HepG2 (cell line): ENCODE measurements around the gene TSEN54. TPM values are rescaled to one million over a fixed set of nuclear protein-coding genes. Genes with fewer than 3 reads are reported as not detected.

Experiments
- ATAC-seq: fragments of 200-7000 bp; cut with Tn5 transposase; 3 replicates; pipeline ENCODE4 v1.9.1; 2020; ENCODE audit warnings: mild to moderate bottlenecking, moderate library complexity
- BruUV-seq: library from RNA; stranded (reverse); fragments of 400-500 nt; replicated peaks from 2 replicates; lab custom pipeline; 2021; lab: Mats Ljungman, UMichigan
- CTCF ChIA-PET: fragments of 300-600 bp; formaldehyde crosslinking; extraction: SDS; loops from one replicate; lab custom pipeline; 2021; ENCODE audit warnings: low total read pairs, inconsistent platforms, low intra/inter-chr PET ratio; lab: Yijun Ruan, JAX
- POLR2A ChIA-PET: fragments of 350-600 bp; sonication (Branson Sonifier 250); formaldehyde crosslinking; loops from one replicate; lab custom pipeline; 2020; ENCODE audit warnings: antibody characterized with exemption, inconsistent platforms; lab: Yijun Ruan, JAX
- DNase-seq: peaks from one replicate; pipeline ENCODE4 v3.0.0-alpha.2; 2015; ENCODE audit warnings: low spot score
- FAIRE-seq: peaks from 3 replicates; lab custom pipeline; 2011; peaks lifted over from hg19 to GRCh38; lab: Jason Lieb, UNC
- H2AFZ ChIP-seq: one replicate; pipeline ENCODE4 v1.6.1; 2011; ENCODE audit warnings: low read length, inconsistent platforms
- H3K27ac ChIP-seq: fragments of 300-600 bp; 3 replicates; pipeline ENCODE4 v1.8.0; 2011; ENCODE audit warnings: mixed run types, mild to moderate bottlenecking, mixed read lengths, low read length, inconsistent platforms; ENCODE audit not compliant: insufficient read depth; ENCODE audit errors: extremely low read length
- H3K27me3 ChIP-seq, 2 experiments: fragments of 200-600 bp in 1 of 2; 2 replicates in 1 of 2; 3 replicates in 1 of 2; pipeline versions ENCODE4 v1.6.0 to v1.8.0; 2011; ENCODE audit warnings: low read length in 2 of 2, mild to moderate bottlenecking in 2 of 2, moderate library complexity in 2 of 2, inconsistent platforms in 1 of 2; ENCODE audit not compliant: insufficient read depth in 2 of 2, control insufficient read depth in 1 of 2
- H3K36me3 ChIP-seq, 2 experiments: fragments of 200-600 bp in 1 of 2; replicated peaks in 1 of 2; 2 replicates in 1 of 2; 3 replicates in 1 of 2; pipeline versions ENCODE4 v1.5.1 to v1.8.0; 2011; ENCODE audit warnings: low read length in 2 of 2, inconsistent platforms in 1 of 2; ENCODE audit not compliant: insufficient read depth in 2 of 2, control insufficient read depth in 1 of 2
- H3K4me1 ChIP-seq: 2 replicates; pipeline ENCODE4 v1.5.1; 2012; ENCODE audit warnings: low read length, inconsistent platforms; ENCODE audit not compliant: insufficient read depth
- H3K4me2 ChIP-seq: 2 replicates; pipeline ENCODE4 v1.6.0; 2011; ENCODE audit warnings: low read depth, low read length, inconsistent platforms
- H3K4me3 ChIP-seq, 3 experiments: fragments of 200-600 bp in 1 of 3; sonication (generic), shearing (Covaris generic) in 1 of 3; replicated peaks in 1 of 3; 2 replicates each; pipeline ENCODE4 v1.5.1; 2011 to 2016; ENCODE audit warnings: low read length in 3 of 3, inconsistent platforms in 2 of 3, low read depth in 2 of 3, mild to moderate bottlenecking in 2 of 3, control low read depth in 1 of 3, mixed read lengths in 1 of 3; ENCODE audit not compliant: insufficient read depth in 1 of 3
- H3K79me2 ChIP-seq: one replicate; pipeline ENCODE4 v1.6.1; 2011; ENCODE audit warnings: low read length, inconsistent platforms; ENCODE audit not compliant: insufficient read depth
- H3K9ac ChIP-seq: 2 replicates; pipeline ENCODE4 v1.6.0; 2011; ENCODE audit warnings: mild to moderate bottlenecking, low read depth, low read length, inconsistent platforms; ENCODE audit not compliant: insufficient read depth
- H3K9me3 ChIP-seq: 2 replicates; pipeline ENCODE4 v1.5.1; 2012; ENCODE audit warnings: mild to moderate bottlenecking, low read length
- H4K20me1 ChIP-seq: 2 replicates; pipeline ENCODE4 v1.6.0; 2011; ENCODE audit warnings: inconsistent platforms, mild to moderate bottlenecking, low read length, moderate library complexity; ENCODE audit not compliant: insufficient read depth
- BORCS8-MEF2B ChIP-seq: sonication (generic); formaldehyde crosslinking; IDR thresholded peaks from 2 replicates; pipeline ENCODE4 v1.8.0; 2022; ENCODE audit warnings: mild to moderate bottlenecking, missing genetic modification reagents
- DR1 ChIP-seq: sonication (generic); formaldehyde crosslinking; IDR thresholded peaks from 2 replicates; pipeline ENCODE4 v1.8.0; 2021; ENCODE audit warnings: mild to moderate bottlenecking, missing genetic modification reagents, inconsistent platforms
- EEA1 ChIP-seq: sonication (generic); formaldehyde crosslinking; IDR thresholded peaks from 2 replicates; pipeline ENCODE4 v1.5.1; 2020; ENCODE audit warnings: mild to moderate bottlenecking, missing genetic modification reagents, borderline replicate concordance
- ERF ChIP-seq: IDR thresholded peaks from 2 replicates; pipeline ENCODE4 v1.6.1; 2018; ENCODE audit warnings: missing biosample characterization, missing genetic modification reagents
- FOSL2 ChIP-seq: sonication (generic); formaldehyde crosslinking; IDR thresholded peaks from 2 replicates; pipeline ENCODE4 v1.4.0; 2020; ENCODE audit warnings: missing genetic modification reagents
- FOXP1 ChIP-seq, 2 experiments: fragments of 450-650 bp in 1 of 2; IDR thresholded peaks; 2 replicates each; pipeline ENCODE4 v1.6.1; 2017 to 2018; ENCODE audit warnings: antibody characterized with exemption in 1 of 2
- HDAC2 ChIP-seq: sonication (generic); formaldehyde crosslinking; IDR thresholded peaks from 2 replicates; pipeline ENCODE4 v1.4.0; 2020; ENCODE audit warnings: missing genetic modification reagents
- LCORL ChIP-seq, 2 experiments: fragments of 450-650 bp in 1 of 2; sonication (generic) in 1 of 2; formaldehyde crosslinking in 1 of 2; IDR thresholded peaks; 2 replicates each; pipeline versions ENCODE4 v1.5.0 to v1.6.1; 2017 to 2020; ENCODE audit warnings: antibody characterized with exemption in 1 of 2, missing genetic modification reagents in 1 of 2
- MBNL3 ChIP-seq: fragments of 250-450 bp; sonication (Bioruptor Pico); conservative IDR thresholded peaks from 2 replicates; pipeline ENCODE4 v1.8.0; 2022; ENCODE audit warnings: mild to moderate bottlenecking, inconsistent platforms
- NR2F6 ChIP-seq, 2 experiments: IDR thresholded peaks; 2 replicates each; pipeline ENCODE4 v1.6.1; 2016; ENCODE audit warnings: antibody characterized with exemption in 1 of 2, mild to moderate bottlenecking in 1 of 2
- SKIL ChIP-seq: sonication (generic); formaldehyde crosslinking; IDR thresholded peaks from 2 replicates; pipeline ENCODE4 v1.8.0; 2022; ENCODE audit warnings: missing genetic modification reagents, mild to moderate bottlenecking, moderate library complexity, borderline replicate concordance
- TBP ChIP-seq: sonication (generic); formaldehyde crosslinking; IDR thresholded peaks from 2 replicates; pipeline ENCODE4 v1.5.0; 2020; ENCODE audit warnings: missing genetic modification reagents
- ZBTB38 ChIP-seq: sonication (generic); formaldehyde crosslinking; IDR thresholded peaks from 2 replicates; pipeline ENCODE4 v1.5.1; 2020; ENCODE audit warnings: mild to moderate bottlenecking, missing genetic modification reagents
- ZC3H13 ChIP-seq: sonication (generic); formaldehyde crosslinking; IDR thresholded peaks from 2 replicates; pipeline ENCODE4 v1.8.1; 2023; ENCODE audit warnings: mild to moderate bottlenecking, missing genetic modification reagents, moderate library complexity
- ZNF468 ChIP-seq: sonication (generic); formaldehyde crosslinking; IDR thresholded peaks from 2 replicates; pipeline ENCODE4 v1.8.0; 2022; ENCODE audit warnings: mild to moderate bottlenecking, moderate library complexity, missing genetic modification reagents
- ZNF644 ChIP-seq: IDR thresholded peaks from 2 replicates; pipeline ENCODE4 v1.6.1; 2016; ENCODE audit warnings: low read depth
- ZSCAN29 ChIP-seq: sonication (generic); formaldehyde crosslinking; conservative IDR thresholded peaks from 2 replicates; pipeline ENCODE4 v1.4.0; 2020; ENCODE audit warnings: mild to moderate bottlenecking, missing genetic modification reagents
- WGBS: methylation state at CpG from one replicate; pipeline ENCODE4 v1.1.6; 2017; ENCODE audit warnings: low lambda C conversion rate; 5-methylcytosine and 5-hydroxymethylcytosine counted together
- in situ Hi-C: cut with HindIII; loops from 2 replicates; pipeline ENCODE4 v1.10.0; 2017; ENCODE audit warnings: low pct_unique_long_range_greater_than_20kb; ENCODE audit not compliant: extremely low pct_ligation_motif_present
- intact Hi-C: fragments of 100-400 bp; cut with micrococcal nuclease; formaldehyde crosslinking; loops from one replicate; pipeline ENCODE4 v1.10.0; 2022; ENCODE audit not compliant: unreplicated experiment
- polyA plus RNA-seq, 8 experiments: library from polyadenylated mRNA; depleted of rRNA in 3 of 8; stranded (reverse) in 7 of 8; unstranded in 1 of 8; fragments of >200 nt; fragmentation: Illumina TruSeq in 4 of 8; extraction: Trizol in 4 of 8; gene quantifications; 2 replicates each; pipeline versions ENCODE4 v1.2.1 to v1.2.3, GENCODE V29; 2011 to 2016; ENCODE audit warnings: low read depth in 4 of 8, missing spikeins in 1 of 8, mixed read lengths in 1 of 8; ENCODE audit not compliant: insufficient read depth in 1 of 8
- total RNA-seq, 5 experiments: library from RNA; depleted of rRNA; stranded (reverse); fragments of >200 nt; fragmentation: Illumina TruSeq; extraction: Trizol; gene quantifications; 2 replicates each; pipeline ENCODE4 v1.2.3, GENCODE V29; 2016; ENCODE audit warnings: low read depth in 1 of 5
- TF ChIP-seq, protein P1 (sequence below): IDR thresholded peaks from 2 replicates; pipeline ENCODE4 v1.6.1; 2016
- TF ChIP-seq, protein P2 (sequence below): sonication (generic); formaldehyde crosslinking; IDR thresholded peaks from 2 replicates; pipeline ENCODE4 v1.8.0; 2022; ENCODE audit warnings: missing genetic modification reagents, mild to moderate bottlenecking, borderline replicate concordance

TSEN54 gene
- total and polyA plus RNA-seq, 2 of the 13 experiments (the other 11 are each of a cell fraction or from before 2014, with no cell fraction given): 62.9 to 63.3 TPM

GRCh38 chr17:75504347-75505151 is 11.8 kb upstream of the TSEN54 start:
- no peaks in the 10 kb centered on the region for H3K9me3 ChIP-seq
- no peaks in the 10 kb centered on the region for H3K27me3 ChIP-seq
- H3K4me1 ChIP-seq: peaks cover 33% of the 10 kb centered on the region
- no peak overlapping the region for H3K9ac ChIP-seq
- ATAC-seq (peak; percentile 71), DNase-seq (peak; percentile 51), FAIRE-seq (peak; percentile 64)
- 84% methylated on average over 22 of the region's 32 CpGs for WGBS
- CTCF ChIA-PET: interaction anchor here (1.2 to 2.7 kb wide), 3 partner anchors 11 to 97 kb away, joined by 3 to 22 read pairs (median 4); partner anchors contain the start of genes CASKIN2, LLGL2 and TSEN54
- no peaks in the 10 kb centered on the region for H3K79me2 ChIP-seq
- peaks cover 6 to 30% of the 10 kb centered on the region in 2 experiments; a peak in 4 of 5 replicates for H3K36me3 ChIP-seq
- BruUV-seq: no TSS peak
- in situ Hi-C loops (loop anchor here (5.0 kb wide), 1 partner anchor 77 kb away; no protein-coding TSS in a partner anchor), intact Hi-C loops (no loop called here)
- H4K20me1 ChIP-seq: no peaks in the 10 kb centered on the region
- 0 out of 2 replicates have a peak overlapping the region, but pooled peaks have one; percentile 10 for H3K4me2 ChIP-seq
- no peak overlapping the region for H2AFZ ChIP-seq
- H3K27ac ChIP-seq: no peak overlapping the region
- no peak overlapping the region for H3K4me3 ChIP-seq
- POLR2A ChIA-PET: interaction anchor here (0.7 to 1.3 kb wide), 2 partner anchors 12 to 45 kb away, joined by 3 read pairs; partner anchors contain the start of gene TSEN54
- TF ChIP-seq NR2F6 (IDR thresholded peaks at IDR 0.05) (no peak; the same call in 1 of the 2 replicates), NR2F6 (CRISPR knock-in tag; IDR thresholded peaks at IDR 0.05) (peak; percentile 61; the same call in 1 of the 2 replicates), ZNF468 (no peak), ZSCAN29 (no peak), EEA1 (CRISPR knock-in tag) (0 out of 2 replicates have a peak, but pooled peaks have one; percentile 66), ZBTB38 (CRISPR knock-in tag) (peak; percentile 70), SKIL (CRISPR knock-in tag) (0 out of 2 replicates have a peak, but pooled peaks have one; percentile 33), DR1 (no peak), FOXP1 (IDR thresholded peaks at IDR 0.05) (no peak), FOXP1 (CRISPR knock-in tag; IDR thresholded peaks at IDR 0.05) (no peak), MBNL3 (CRISPR knock-in tag) (no peak), ERF (CRISPR knock-in tag) (0 out of 2 replicates have a peak, but pooled peaks have one; percentile 14), HDAC2 (CRISPR knock-in tag) (peak; percentile 46; the same call in 1 of the 2 replicates), ZC3H13 (CRISPR knock-in tag) (no peak), TBP (CRISPR knock-in tag) (no peak), FOSL2 (CRISPR knock-in tag) (peak; percentile 27; the same call in 1 of the 2 replicates), BORCS8-MEF2B (CRISPR knock-in tag) (no peak), LCORL (IDR thresholded peaks at IDR 0.05) (no peak), LCORL (CRISPR knock-in tag; IDR thresholded peaks at IDR 0.05) (peak; percentile 92), ZNF644 (CRISPR knock-in tag) (no peak)
- TF ChIP-seq, protein P1, sequence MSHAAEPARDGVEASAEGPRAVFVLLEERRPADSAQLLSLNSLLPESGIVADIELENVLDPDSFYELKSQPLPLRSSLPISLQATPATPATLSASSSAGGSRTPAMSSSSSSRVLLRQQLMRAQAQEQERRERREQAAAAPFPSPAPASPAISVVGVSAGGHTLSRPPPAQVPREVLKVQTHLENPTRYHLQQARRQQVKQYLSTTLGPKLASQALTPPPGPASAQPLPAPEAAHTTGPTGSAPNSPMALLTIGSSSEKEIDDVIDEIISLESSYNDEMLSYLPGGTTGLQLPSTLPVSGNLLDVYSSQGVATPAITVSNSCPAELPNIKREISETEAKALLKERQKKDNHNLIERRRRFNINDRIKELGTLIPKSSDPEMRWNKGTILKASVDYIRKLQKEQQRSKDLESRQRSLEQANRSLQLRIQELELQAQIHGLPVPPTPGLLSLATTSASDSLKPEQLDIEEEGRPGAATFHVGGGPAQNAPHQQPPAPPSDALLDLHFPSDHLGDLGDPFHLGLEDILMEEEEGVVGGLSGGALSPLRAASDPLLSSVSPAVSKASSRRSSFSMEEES (CRISPR knock-in tag): no peak
- TF ChIP-seq, protein P2, sequence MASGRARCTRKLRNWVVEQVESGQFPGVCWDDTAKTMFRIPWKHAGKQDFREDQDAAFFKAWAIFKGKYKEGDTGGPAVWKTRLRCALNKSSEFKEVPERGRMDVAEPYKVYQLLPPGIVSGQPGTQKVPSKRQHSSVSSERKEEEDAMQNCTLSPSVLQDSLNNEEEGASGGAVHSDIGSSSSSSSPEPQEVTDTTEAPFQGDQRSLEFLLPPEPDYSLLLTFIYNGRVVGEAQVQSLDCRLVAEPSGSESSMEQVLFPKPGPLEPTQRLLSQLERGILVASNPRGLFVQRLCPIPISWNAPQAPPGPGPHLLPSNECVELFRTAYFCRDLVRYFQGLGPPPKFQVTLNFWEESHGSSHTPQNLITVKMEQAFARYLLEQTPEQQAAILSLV (CRISPR knock-in tag): 0 out of 2 replicates have a peak, but pooled peaks have one; percentile 47
